HG03432 (cell line): ENCODE measurements around the gene SLC25A25.
"Not testable (repeated sequence)": the region's sequence is repeated elsewhere in the genome, so short reads cannot be mapped to it uniquely, and the experiment has no call there.

ENCODE experiments used
- ATAC-seq: cut with Tn5 transposase; IDR thresholded peaks from one replicate; pipeline ENCODE4 v1.9.1; 2021; ENCODE audit warnings: mild to moderate bottlenecking, moderate library complexity; ENCODE audit not compliant: unreplicated experiment

SLC25A25 gene

GRCh38 chr9:128123451-128124080 is 55.5 kb downstream of the SLC25A25 start:
- ATAC-seq = no peak

DNA sequence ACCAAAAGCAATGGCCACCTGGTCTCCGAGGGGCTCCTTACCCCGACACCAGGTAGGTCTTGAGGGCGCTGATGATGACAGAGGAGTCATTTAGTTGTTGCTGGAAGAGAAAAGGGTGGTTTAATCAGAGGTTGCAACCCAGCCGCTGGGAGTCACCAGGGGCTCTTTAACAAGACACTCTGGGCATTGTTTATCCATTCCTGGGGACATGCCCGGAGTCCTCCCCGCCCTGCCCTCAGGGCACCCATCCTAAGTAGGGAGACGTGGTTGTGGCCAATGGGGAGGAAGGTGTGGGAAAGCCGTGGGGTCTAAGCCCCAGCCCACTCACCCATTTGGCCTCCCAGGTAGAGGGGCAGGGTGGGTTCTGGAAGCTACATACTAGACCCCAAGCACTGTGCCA is 56.4 kb downstream of the SLC25A25 start:
- ATAC-seq = no peak

GRCh38 chr9:128124873-128125579 is 57.0 kb downstream of the SLC25A25 start:
- no peak for ATAC-seq

- ATAC-seq = no peak
These were observed 57.7 kb downstream of the SLC25A25 start for GRCh38 chr9:128125580-128126354.

GRCh38 chr9:128127568-128127989 is 59.5 kb downstream of the SLC25A25 start, which contains the start of gene PTGES2:
TSS of gene PTGES2 (minus strand) at chr9:128127729. CDS start at chr9:128127717, 12 bp downstream.
- peak; percentile 70 for ATAC-seq

GRCh38 chr9:128127990-128128835 is 60.2 kb downstream of the SLC25A25 start:
- peak; percentile 67 for ATAC-seq

- no peak for ATAC-seq
These were observed 61.0 kb downstream of the SLC25A25 start for GRCh38 chr9:128128836-128129590.

GRCh38 chr9:128129976-128130590 is 62.1 kb downstream of the SLC25A25 start:
- ATAC-seq = not testable (repeated sequence)

DNA sequence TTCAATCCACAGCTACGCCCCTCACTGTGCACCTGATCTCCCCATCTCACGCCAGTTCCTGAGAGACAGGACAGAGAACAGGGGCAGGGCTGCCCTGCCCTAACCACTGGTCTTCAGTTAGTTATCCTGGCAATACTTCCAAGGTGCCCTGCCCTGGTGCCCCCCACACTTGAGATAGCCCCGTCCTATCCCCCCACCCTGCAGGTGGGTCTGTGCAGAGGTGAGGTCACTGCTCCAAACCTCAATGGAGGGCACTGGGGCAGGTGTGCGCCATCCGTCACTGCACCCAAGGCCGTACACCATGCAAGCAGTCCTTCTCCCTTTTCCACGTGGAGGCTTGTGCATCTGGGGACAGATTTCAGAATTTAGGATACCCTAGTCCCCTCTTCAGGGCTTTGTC is 62.6 kb downstream of the SLC25A25 start:
- ATAC-seq = not testable (repeated sequence)

DNA sequence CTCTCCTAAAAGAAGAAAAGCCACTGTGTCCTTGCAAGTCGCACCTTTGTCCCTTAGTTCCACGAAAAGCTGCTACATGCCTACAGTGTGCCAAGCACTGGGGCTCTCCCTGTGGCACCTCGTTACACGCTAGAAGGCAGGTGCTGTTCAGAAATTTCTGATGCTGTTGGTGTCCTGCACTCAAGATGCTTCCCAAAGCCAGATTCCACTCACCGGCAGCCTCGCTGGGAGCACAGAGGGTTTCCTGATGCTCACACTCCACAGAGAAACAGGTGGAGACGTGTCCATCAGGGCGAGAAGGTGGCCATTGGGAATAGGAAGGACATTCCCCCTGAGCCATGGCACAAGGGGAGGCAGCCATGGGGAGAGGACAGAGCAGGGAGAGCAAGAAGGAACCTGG is 63.3 kb downstream of the SLC25A25 start:
- not testable (repeated sequence) for ATAC-seq

DNA sequence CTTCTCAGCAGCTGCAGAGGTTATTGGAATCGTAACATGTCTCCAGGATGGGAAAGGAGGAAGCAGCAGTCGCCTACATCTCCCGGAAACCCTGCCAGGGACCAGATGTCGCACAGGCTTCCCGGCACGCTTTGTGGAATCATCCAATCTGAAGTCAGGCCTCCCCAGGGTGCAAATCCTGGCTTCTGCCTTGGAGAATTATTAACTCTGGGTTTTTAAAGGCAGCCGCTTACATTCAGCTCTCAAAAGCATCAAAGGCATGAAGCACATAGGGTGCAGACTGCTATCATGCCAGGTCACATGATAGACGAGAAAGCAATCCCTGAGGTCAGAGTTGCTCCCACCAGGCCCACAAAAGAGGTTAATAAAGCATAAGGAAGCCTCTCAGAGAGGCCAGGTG is 64.1 kb downstream of the SLC25A25 start:
- not testable (repeated sequence) for ATAC-seq

DNA sequence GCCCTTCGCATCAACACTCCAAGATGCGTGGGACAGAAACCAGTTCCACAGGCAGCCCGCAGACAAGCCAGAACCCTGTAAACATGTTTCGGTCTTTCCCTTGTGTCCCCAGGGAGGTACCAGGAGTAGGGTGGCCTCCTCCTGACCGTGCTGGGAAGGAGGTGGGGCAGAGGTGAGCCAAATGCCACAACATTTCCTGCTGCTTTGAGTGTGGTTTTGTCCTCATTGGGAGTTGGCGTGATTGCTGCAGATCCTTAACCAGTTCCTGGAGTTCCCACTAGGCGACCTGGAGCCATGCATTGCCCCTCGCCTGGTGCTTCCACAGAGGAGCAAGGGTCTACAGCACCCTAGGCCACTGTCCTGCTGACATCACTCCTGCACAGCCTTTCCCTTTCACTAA is 67.5 kb downstream of the SLC25A25 start:
- ATAC-seq = not testable (repeated sequence)

DNA sequence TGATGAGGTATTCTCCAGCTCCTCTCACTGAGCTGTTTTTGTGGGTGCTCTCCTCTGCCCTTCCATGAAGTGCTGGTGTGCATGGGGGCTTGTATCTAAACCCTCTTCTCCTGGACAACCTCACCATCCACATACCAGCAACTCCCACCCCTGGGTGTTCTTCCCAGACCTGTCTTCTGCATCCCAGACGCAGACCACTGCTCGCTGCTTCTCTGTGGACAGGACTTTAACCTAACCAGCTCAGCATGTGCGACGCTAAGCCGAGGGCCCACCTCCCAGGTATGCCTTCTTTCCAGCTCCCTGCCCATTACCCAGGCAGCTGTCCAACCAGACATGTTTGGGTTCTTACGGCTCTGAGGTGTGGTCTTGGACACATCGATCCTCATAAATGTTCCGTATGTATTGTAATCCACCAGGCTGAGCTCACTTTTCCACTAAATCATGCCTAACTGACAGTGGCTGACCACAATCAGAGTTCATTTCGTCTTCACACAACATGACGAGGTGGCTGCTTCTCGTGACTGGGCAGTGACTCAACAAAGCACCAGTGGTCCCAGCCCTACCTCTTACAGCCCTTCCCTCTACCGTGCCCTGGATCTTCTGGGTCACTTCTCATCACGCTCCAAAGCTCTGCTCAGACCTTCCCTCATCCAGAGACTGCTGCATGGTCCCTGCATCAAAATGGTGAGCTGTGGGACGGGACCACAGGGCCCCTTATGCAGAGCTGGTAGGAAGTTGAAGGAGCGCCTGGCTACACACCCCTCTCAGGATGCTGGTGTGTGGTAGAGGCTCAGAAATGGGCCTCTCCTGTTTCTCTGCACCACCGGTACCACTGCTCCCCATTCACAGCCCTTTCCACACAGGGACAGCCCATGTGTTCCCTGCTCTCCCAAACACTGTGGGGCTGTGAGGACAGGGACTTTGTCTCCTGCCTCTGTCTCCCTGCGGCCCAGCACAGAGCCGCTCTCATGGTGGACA is 69.1 kb downstream of the SLC25A25 start:
- ATAC-seq = no peak

GRCh38 chr9:128138001-128138400 is 70.0 kb downstream of the SLC25A25 start:
- ATAC-seq = no peak

DNA sequence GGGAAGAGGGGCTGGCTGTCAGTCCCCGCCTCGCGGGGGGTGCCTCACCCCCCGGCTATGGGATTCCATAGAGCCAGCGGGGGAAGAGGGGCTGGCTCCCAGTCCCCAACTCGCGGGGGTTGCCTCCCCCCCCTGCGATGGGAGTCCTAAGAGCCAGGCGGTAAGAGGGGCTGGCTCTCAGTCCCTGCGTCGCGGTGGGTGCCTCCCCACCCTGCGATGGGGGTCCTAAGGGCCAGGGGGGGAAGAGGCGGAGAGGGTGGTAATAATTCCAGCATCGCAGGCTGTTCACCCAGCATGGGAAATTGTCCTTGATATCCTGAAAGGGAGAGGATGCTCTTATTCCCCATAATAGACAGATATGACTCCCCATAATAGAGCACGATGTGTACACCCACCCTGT is 71.6 kb downstream of the SLC25A25 start:
- ATAC-seq = no peak

DNA sequence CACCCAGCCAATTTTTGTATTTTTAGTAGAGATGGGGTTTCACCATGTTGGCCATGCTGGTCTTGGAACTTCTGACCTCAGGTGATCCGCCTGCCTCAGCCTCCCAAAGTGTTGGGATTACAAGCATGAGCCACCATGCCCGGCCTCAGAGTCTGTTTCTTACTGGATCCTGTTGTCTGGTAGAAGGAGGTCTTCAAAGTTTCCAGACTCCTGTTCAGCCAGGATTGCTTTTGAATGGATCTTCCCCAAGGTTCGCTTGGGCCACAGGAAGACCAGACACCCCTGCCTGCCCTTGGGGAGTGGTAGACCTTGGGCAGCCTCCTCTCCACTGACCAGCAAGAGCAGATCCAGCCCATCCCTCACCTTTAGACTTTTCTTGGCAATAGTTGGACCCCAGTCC is 73.6 kb downstream of the SLC25A25 start:
- no peak for ATAC-seq

GRCh38 chr9:128142061-128142460 is 74.0 kb downstream of the SLC25A25 start:
- ATAC-seq = no peak

DNA sequence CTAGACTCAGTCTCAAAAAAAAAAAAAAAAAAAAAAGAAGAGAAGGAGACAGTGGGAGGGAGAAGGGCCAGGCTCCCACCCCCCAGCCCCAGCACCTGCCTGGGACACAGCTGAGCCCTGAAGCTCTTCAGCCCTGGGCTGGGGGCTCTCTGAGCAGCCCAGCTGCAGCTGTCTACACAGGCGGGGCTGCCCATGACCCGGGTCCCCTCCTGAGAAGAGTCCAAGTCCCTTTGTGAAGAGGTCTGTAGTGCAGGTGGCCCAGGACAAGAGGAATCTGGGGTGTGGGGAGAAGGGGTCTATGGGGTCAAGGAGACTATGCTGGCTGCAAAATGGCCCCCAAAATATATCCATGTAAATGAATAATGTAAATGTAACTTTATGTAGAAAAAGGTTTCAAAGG is 74.6 kb downstream of the SLC25A25 start:
- no peak for ATAC-seq
